Thyroid gland (tissue), 4 donors: ENCODE measurements around the gene THAP4.

Source experiments
- POLR2A ChIP-seq, 2 donors: fragments of 450-650 bp; IDR thresholded peaks; one replicate each; pipeline ENCODE4 v1.6.1; 2017; ENCODE audit warnings: antibody characterized with exemption in 2 of 2, mild to moderate bottlenecking in 2 of 2, moderate library complexity in 1 of 2
- TF ChIP-seq, protein P1 (sequence below), 6 experiments: fragments of 200-600 bp in 3 of 6; fragments of 450-650 bp in 3 of 6; sonication (generic) in 3 of 6; IDR thresholded peaks; one replicate each; pipeline ENCODE4 v1.5.1; 2016 to 2019; ENCODE audit warnings: antibody characterized with exemption in 6 of 6, mild to moderate bottlenecking in 2 of 6, inconsistent platforms in 1 of 6, moderate library complexity in 1 of 6

DNA sequence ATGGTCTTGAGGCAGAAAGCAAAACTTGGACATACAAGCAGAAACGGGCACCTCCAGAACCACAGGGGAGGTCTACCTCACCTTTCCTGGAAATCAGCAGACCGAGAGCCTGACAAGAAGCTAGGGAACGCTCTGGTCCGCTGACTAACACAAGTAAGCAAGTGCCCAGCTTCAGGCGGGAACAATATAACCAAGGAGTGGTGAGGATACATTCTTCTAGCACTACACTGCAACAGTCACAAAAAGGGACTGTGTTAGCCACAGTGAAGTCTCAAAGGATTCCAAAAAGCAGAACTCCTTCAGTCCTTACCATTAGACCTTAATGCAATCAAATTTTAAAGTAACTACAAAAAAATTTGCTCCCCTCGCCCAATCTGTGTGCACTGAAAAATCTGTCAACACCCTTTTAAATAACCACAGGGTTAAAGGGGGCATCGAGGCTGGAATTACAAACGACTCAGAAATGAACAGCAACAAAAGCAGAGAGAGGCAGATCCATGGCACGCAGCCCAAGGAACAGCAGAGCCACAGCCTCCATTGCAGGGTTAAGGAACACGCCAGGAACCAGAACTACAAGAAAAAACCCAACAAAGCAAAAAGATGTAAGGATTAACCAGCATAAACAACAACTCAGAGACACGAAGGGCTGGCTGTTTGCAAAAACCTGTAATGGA is 7.1 kb downstream of the THAP4 start:
- TF ChIP-seq, protein P1, sequence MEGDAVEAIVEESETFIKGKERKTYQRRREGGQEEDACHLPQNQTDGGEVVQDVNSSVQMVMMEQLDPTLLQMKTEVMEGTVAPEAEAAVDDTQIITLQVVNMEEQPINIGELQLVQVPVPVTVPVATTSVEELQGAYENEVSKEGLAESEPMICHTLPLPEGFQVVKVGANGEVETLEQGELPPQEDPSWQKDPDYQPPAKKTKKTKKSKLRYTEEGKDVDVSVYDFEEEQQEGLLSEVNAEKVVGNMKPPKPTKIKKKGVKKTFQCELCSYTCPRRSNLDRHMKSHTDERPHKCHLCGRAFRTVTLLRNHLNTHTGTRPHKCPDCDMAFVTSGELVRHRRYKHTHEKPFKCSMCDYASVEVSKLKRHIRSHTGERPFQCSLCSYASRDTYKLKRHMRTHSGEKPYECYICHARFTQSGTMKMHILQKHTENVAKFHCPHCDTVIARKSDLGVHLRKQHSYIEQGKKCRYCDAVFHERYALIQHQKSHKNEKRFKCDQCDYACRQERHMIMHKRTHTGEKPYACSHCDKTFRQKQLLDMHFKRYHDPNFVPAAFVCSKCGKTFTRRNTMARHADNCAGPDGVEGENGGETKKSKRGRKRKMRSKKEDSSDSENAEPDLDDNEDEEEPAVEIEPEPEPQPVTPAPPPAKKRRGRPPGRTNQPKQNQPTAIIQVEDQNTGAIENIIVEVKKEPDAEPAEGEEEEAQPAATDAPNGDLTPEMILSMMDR (IDR thresholded peaks at IDR 0.05) = no peak
- TF ChIP-seq POLR2A (IDR thresholded peaks at IDR 0.05) = no peak
